Measurements from ENCODE around the gene BCL2. TPM values are rescaled to one million over a fixed set of nuclear protein-coding genes. Genes with fewer than 3 reads are reported as not detected.

The BCL2 gene
- total and polyA plus RNA-seq, 2 donors = 11.7 to 17.5 TPM

DNA sequence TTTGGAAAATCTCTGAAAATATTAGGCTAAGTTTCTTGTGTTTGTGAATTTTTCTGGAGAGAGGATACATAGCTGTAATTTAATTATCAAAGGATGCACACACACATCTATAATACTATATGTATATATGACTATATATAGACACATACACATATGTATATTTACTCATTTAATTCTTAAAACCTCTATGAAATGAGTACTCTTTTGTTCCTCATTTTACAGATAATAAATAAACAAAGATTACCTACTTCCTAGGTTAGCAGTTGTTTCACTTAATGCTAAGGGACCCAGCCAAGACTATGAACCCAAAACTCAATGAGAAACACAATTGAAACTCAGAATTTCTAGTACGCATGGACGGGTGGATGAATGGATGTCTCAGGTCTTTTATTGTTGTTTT is 145.6 kb downstream of the BCL2 start:
- no peak overlapping the region for H3K4me3 ChIP-seq (ENCODE audit: low read length in 2 of 2)
- no peak overlapping the region for H3K27ac ChIP-seq (ENCODE audit: low read depth in 1 of 2, low read length in 1 of 2)
- peaks cover 0 to 3% of the 10 kb centered on the region in 2 donors for H3K36me3 ChIP-seq (ENCODE audit: control insufficient read depth in 2 of 2, insufficient read depth in 2 of 2, low read length in 1 of 2)
- WGBS = over 99% methylated on average over 2 of the region's 2 CpGs
- no peaks in the 10 kb centered on the region for H3K27me3 ChIP-seq (ENCODE audit: control insufficient read depth in 2 of 2, insufficient read depth in 1 of 2, low read length in 1 of 2)
- peaks cover 0 to 8% of the 10 kb centered on the region in 2 donors for H3K4me1 ChIP-seq (ENCODE audit: control insufficient read depth in 2 of 2, insufficient read depth in 2 of 2, low read length in 2 of 2)
- no peaks in the 10 kb centered on the region for H3K9me3 ChIP-seq (ENCODE audit: control insufficient read depth in 2 of 2, insufficient read depth in 1 of 2, low read length in 1 of 2)
- DNase-seq (ENCODE audit: low read depth in 6 of 9, low spot score in 9 of 9) = no peak

GRCh38 chr18:63169853-63170252 is 149.7 kb downstream of the BCL2 start:
- H3K4me1 ChIP-seq (ENCODE audit: control insufficient read depth in 2 of 2, insufficient read depth in 2 of 2, low read length in 2 of 2) = no peaks in the 10 kb centered on the region
- peaks cover 1 to 3% of the 10 kb centered on the region in 2 donors for H3K36me3 ChIP-seq (ENCODE audit: control insufficient read depth in 2 of 2, insufficient read depth in 2 of 2, low read length in 1 of 2)
- no peaks in the 10 kb centered on the region for H3K27me3 ChIP-seq (ENCODE audit: control insufficient read depth in 2 of 2, insufficient read depth in 1 of 2, low read length in 1 of 2)
- DNase-seq (ENCODE audit: low read depth in 6 of 9, low spot score in 9 of 9) = no peak
- H3K9me3 ChIP-seq (ENCODE audit: control insufficient read depth in 2 of 2, insufficient read depth in 1 of 2, low read length in 1 of 2) = no peaks in the 10 kb centered on the region
- H3K27ac ChIP-seq (ENCODE audit: low read depth in 1 of 2, low read length in 1 of 2) = no peak overlapping the region
- WGBS = 98% methylated on average over 5 of the region's 5 CpGs
- H3K4me3 ChIP-seq (ENCODE audit: low read length in 2 of 2) = no peak overlapping the region

GRCh38 chr18:63168287-63168686 is 151.3 kb downstream of the BCL2 start:
- Histone ChIP-seq H3K27ac (ENCODE audit: low read depth in 1 of 2, low read length in 1 of 2) (no peak overlapping the region), H3K27me3 (ENCODE audit: control insufficient read depth in 2 of 2, insufficient read depth in 1 of 2, low read length in 1 of 2) (no peaks in the 10 kb centered on the region), H3K9me3 (ENCODE audit: control insufficient read depth in 2 of 2, insufficient read depth in 1 of 2, low read length in 1 of 2) (no peaks in the 10 kb centered on the region), H3K4me1 (ENCODE audit: control insufficient read depth in 2 of 2, insufficient read depth in 2 of 2, low read length in 2 of 2) (no peaks in the 10 kb centered on the region), H3K36me3 (ENCODE audit: control insufficient read depth in 2 of 2, insufficient read depth in 2 of 2, low read length in 1 of 2) (peaks cover 0 to 3% of the 10 kb centered on the region in 2 donors), H3K4me3 (ENCODE audit: low read length in 2 of 2) (no peak overlapping the region)
- DNase-seq (ENCODE audit: low read depth in 6 of 9, low spot score in 9 of 9) = no peak
- WGBS = 88% methylated on average over 5 of the region's 5 CpGs

GRCh38 chr18:63166142-63166541 is 153.4 kb downstream of the BCL2 start:
- H3K36me3 ChIP-seq (ENCODE audit: control insufficient read depth in 2 of 2, insufficient read depth in 2 of 2, low read length in 1 of 2) = peaks cover 0 to 3% of the 10 kb centered on the region in 2 donors
- H3K4me3 ChIP-seq (ENCODE audit: low read length in 2 of 2) = no peak overlapping the region
- peaks cover 11 to 15% of the 10 kb centered on the region in 2 donors for H3K4me1 ChIP-seq (ENCODE audit: control insufficient read depth in 2 of 2, insufficient read depth in 2 of 2, low read length in 2 of 2)
- no peaks in the 10 kb centered on the region for H3K27me3 ChIP-seq (ENCODE audit: control insufficient read depth in 2 of 2, insufficient read depth in 1 of 2, low read length in 1 of 2)
- no peak for DNase-seq (ENCODE audit: low read depth in 6 of 9, low spot score in 9 of 9)
- WGBS = 98% methylated on average over 12 of the region's 12 CpGs
- no peak overlapping the region for H3K27ac ChIP-seq (ENCODE audit: low read depth in 1 of 2, low read length in 1 of 2)
- no peaks in the 10 kb centered on the region for H3K9me3 ChIP-seq (ENCODE audit: control insufficient read depth in 2 of 2, insufficient read depth in 1 of 2, low read length in 1 of 2)

DNA sequence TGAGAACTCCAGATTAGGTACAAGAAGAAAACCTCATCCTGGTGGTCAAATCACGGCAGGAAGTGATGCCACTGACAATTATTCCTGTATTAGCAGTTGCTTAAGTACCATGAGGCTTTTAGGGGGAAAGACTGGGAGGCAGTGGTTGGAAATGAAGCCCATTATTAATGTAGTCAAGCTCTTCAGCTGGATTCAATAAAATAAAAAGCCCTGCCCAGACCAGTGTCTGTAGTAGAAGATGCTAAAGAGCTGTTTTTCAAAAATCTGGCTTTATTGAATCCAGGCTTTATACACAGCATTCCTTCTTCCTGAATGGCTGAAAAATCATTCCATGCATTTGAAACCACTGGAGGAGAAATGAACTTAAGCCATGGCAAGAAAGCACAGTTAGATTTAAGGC is 155.2 kb downstream of the BCL2 start:
- Histone ChIP-seq H3K4me3 (ENCODE audit: low read length in 2 of 2) (no peak overlapping the region), H3K27me3 (ENCODE audit: control insufficient read depth in 2 of 2, insufficient read depth in 1 of 2, low read length in 1 of 2) (no peaks in the 10 kb centered on the region), H3K9me3 (ENCODE audit: control insufficient read depth in 2 of 2, insufficient read depth in 1 of 2, low read length in 1 of 2) (no peaks in the 10 kb centered on the region), H3K27ac (ENCODE audit: low read depth in 1 of 2, low read length in 1 of 2) (no peak overlapping the region), H3K36me3 (ENCODE audit: control insufficient read depth in 2 of 2, insufficient read depth in 2 of 2, low read length in 1 of 2) (peaks cover 0 to 3% of the 10 kb centered on the region in 2 donors), H3K4me1 (ENCODE audit: control insufficient read depth in 2 of 2, insufficient read depth in 2 of 2, low read length in 2 of 2) (peaks cover 14 to 28% of the 10 kb centered on the region in 2 donors)
- WGBS = 96% methylated on average over 1 of the region's 1 CpG
- DNase-seq (ENCODE audit: low read depth in 6 of 9, low spot score in 9 of 9) = no peak

DNA sequence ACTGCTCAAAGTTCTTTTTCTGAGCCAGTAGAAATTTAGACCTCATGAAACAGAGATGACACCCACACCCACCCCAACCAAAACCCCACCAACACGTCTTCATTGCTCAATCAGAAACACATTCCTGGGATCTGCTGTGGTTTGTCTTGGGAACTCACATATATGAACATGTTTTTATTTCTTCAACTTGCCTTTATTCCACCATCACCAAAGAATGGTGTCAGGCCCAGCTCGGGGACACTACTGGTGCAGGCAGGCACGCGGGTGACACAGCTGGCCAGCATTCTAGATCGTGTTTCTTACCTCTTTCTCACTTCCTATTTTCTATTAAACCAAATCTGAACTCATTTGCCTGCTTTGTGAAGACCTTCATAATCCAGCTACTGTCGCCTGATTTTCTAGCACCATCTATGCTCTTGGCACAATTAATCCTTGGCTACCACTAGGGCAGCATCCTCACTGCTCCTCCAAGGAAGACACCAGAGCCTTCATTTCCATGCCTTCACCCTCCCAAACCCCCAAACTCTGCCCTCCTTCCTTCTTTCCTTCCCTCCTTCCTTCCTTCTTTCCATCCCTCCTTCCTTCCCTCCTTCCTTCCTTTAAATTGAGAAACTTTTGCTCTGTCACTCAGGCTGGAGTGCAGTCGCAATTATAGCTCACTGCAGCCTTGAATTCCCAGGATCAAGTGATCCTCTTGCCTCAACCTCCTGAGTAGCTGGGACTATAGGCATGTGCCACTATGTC is 157.1 kb downstream of the BCL2 start:
- no peak for DNase-seq (ENCODE audit: low read depth in 6 of 9, low spot score in 9 of 9)
- H3K4me3 ChIP-seq (ENCODE audit: low read length in 2 of 2) = no peak overlapping the region
- peaks cover 0 to 3% of the 10 kb centered on the region in 2 donors for H3K36me3 ChIP-seq (ENCODE audit: control insufficient read depth in 2 of 2, insufficient read depth in 2 of 2, low read length in 1 of 2)
- peaks cover 25 to 42% of the 10 kb centered on the region in 2 donors for H3K4me1 ChIP-seq (ENCODE audit: control insufficient read depth in 2 of 2, insufficient read depth in 2 of 2, low read length in 2 of 2)
- H3K9me3 ChIP-seq (ENCODE audit: control insufficient read depth in 2 of 2, insufficient read depth in 1 of 2, low read length in 1 of 2) = no peaks in the 10 kb centered on the region
- no peaks in the 10 kb centered on the region for H3K27me3 ChIP-seq (ENCODE audit: control insufficient read depth in 2 of 2, insufficient read depth in 1 of 2, low read length in 1 of 2)
- H3K27ac ChIP-seq (ENCODE audit: low read depth in 1 of 2, low read length in 1 of 2) = peak overlapping the region; percentile 26 to 75
- 89% methylated on average over 7 of the region's 7 CpGs for WGBS

- Histone ChIP-seq H3K9me3 (ENCODE audit: control insufficient read depth in 2 of 2, insufficient read depth in 1 of 2, low read length in 1 of 2) (no peaks in the 10 kb centered on the region), H3K4me3 (ENCODE audit: low read length in 2 of 2) (no peak overlapping the region), H3K27ac (ENCODE audit: low read depth in 1 of 2, low read length in 1 of 2) (peak overlapping the region; percentile 76 to 92), H3K36me3 (ENCODE audit: control insufficient read depth in 2 of 2, insufficient read depth in 2 of 2, low read length in 1 of 2) (peaks cover 0 to 3% of the 10 kb centered on the region in 2 donors), H3K4me1 (ENCODE audit: control insufficient read depth in 2 of 2, insufficient read depth in 2 of 2, low read length in 2 of 2) (peaks cover 32 to 49% of the 10 kb centered on the region in 2 donors), H3K27me3 (ENCODE audit: control insufficient read depth in 2 of 2, insufficient read depth in 1 of 2, low read length in 1 of 2) (no peaks in the 10 kb centered on the region)
- DNase-seq (ENCODE audit: low read depth in 6 of 9, low spot score in 9 of 9) = peak in 3 of 9 donors; percentile 20 to 65 (median 42)
- WGBS = 59% methylated on average over 7 of the region's 7 CpGs
Observed at GRCh38 chr18:63161761-63162195, 157.8 kb downstream of the BCL2 start.

DNA sequence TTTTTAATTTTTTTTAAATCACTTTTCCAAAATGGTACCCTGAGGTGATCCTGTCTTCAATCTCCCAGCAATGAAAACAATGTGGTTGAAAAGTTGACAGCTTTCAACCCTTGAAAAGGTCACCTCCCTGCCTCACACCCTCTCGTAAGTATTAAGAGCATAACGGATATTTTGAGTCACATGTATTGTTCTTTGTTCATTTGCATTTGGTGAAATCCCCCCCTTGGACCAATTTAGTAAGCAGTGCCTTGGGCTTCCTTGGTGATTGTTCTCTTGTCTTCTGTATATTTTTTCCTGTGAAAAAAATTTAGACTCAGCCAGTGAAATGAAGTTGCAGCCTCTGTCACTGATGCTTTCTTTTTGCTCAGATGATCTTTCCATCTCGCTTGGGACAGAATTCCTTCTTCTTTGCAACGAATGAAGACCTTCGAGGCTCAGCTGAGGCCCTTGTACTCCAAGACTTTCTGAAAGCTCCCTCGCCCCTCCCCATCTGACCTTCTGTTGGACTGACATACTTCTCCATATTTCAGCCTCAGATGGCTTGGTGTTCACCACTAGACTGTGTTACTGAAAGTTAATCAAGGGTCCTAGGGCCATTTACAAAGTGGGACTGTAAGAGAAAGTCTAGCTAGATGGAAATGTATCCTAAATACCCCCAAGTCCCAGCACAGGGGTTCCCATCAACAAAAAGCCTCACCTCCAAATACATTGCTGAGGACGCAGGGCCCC is 158.4 kb downstream of the BCL2 start:
- peaks cover 36 to 55% of the 10 kb centered on the region in 2 donors for H3K4me1 ChIP-seq (ENCODE audit: control insufficient read depth in 2 of 2, insufficient read depth in 2 of 2, low read length in 2 of 2)
- DNase-seq (ENCODE audit: low read depth in 6 of 9, low spot score in 9 of 9) = no peak
- H3K9me3 ChIP-seq (ENCODE audit: control insufficient read depth in 2 of 2, insufficient read depth in 1 of 2, low read length in 1 of 2) = no peaks in the 10 kb centered on the region
- no peaks in the 10 kb centered on the region for H3K27me3 ChIP-seq (ENCODE audit: control insufficient read depth in 2 of 2, insufficient read depth in 1 of 2, low read length in 1 of 2)
- H3K4me3 ChIP-seq (ENCODE audit: low read length in 2 of 2) = no peak overlapping the region
- H3K27ac ChIP-seq (ENCODE audit: low read depth in 1 of 2, low read length in 1 of 2) = peak overlapping the region; percentile 76 to 92
- H3K36me3 ChIP-seq (ENCODE audit: control insufficient read depth in 2 of 2, insufficient read depth in 2 of 2, low read length in 1 of 2) = no peaks in the 10 kb centered on the region
- 91% methylated on average over 7 of the region's 7 CpGs for WGBS
